ENCODE results near the gene CFAP92. TPM values are rescaled to one million over a fixed set of nuclear protein-coding genes. Genes with fewer than 3 reads are reported as not detected.

Gene CFAP92
- total and polyA plus RNA-seq, 2 donors (not counting 3 experiments of a cell fraction or from before 2014, with no cell fraction given), result 0.04 to 0.62 TPM

DNA sequence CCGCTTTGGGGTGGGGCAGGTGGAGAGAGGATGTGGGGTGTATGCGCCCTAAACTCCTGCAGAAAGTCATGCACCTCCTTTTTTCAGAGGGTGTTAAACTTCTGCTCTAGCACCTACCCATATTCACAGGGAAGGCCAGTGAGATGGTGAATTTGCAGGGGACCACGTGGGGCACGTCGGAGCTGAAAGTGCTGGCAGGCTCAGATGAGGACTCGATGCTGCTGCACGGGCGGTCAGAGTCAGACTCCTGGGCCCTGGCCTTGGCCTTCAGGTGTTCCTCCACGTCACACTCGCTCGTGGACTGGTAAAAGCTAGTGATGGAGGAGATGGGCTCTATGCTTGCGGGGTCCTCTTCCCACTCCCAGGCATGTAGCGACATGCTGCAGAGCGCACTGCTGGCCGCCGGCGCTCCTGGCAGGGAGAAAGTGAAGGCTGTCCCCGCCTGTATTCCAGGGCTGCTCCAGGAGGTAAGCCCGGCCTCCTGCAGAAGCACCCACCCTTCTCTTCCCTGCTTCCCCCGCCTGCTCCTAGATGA lies 883 bp downstream of the CFAP92 start:
- Histone ChIP-seq H3K9ac (replicated peaks; ENCODE audit: extremely low read depth, insufficient read depth, low read length) (no peak overlapping the region), H3K27ac (ENCODE audit: insufficient read depth, low read depth, low read length) (no peak overlapping the region), H3K27me3 (ENCODE audit: control insufficient read depth in 2 of 2, insufficient read depth in 2 of 2, low read length in 2 of 2) (peaks cover 0 to 8% of the 10 kb centered on the region in 2 experiments), H3K9me3 (replicated peaks; ENCODE audit: control insufficient read depth, insufficient read depth, low read length) (no peaks in the 10 kb centered on the region), H3K4me2 (ENCODE audit: insufficient read depth, low read length) (no peak overlapping the region), H3K4me3 (replicated peaks in 1 of 3; ENCODE audit: insufficient read depth in 1 of 3, low read depth in 1 of 3, low read length in 3 of 3) (no peak overlapping the region), H3K9me1 (replicated peaks; ENCODE audit: control insufficient read depth, extremely low read depth, insufficient read depth, low read length) (no peaks in the 10 kb centered on the region), H4K20me1 (replicated peaks; ENCODE audit: control insufficient read depth, extremely low read depth, insufficient read depth, low read length) (no peaks in the 10 kb centered on the region), H3K79me2 (ENCODE audit: control insufficient read depth, insufficient read depth, low read length) (no peaks in the 10 kb centered on the region), H2AFZ (ENCODE audit: low read depth, low read length) (no peak overlapping the region), H3K36me3 (ENCODE audit: control insufficient read depth in 2 of 2, extremely low read depth in 1 of 2, insufficient read depth in 2 of 2, low read length in 2 of 2) (no peaks in the 10 kb centered on the region), H3K4me1 (ENCODE audit: control insufficient read depth, extremely low read depth, insufficient read depth, low read length) (peaks cover 6% of the 10 kb centered on the region)
- no TSS peak for BruUV-seq (replicated peaks)
- POLR2A ChIA-PET, result no interaction called here
- dilution Hi-C loops (cut with MboI; ENCODE audit: extremely low pct_ligation_motif_present, low sequenced_read_pairs) (no loop called here), intact Hi-C loops (cut with micrococcal nuclease) (no loop called here)
- no peak for FAIRE-seq
- CTCF ChIA-PET, result interaction anchor here (1.2 to 4.8 kb wide), 3 partner anchors 23 to 29 kb away, joined by 3 to 36 read pairs (median 3); no protein-coding TSS in a partner anchor
- TF ChIP-seq MYC (IDR thresholded peaks at IDR 0.05; ENCODE audit: low read depth, low read length) (no peak), GATA2 (IDR thresholded peaks at IDR 0.05; ENCODE audit: insufficient read depth, insufficient read length, low read depth, low read length) (no peak), POLR2A (IDR thresholded peaks at IDR 0.05; ENCODE audit: low read depth, low read length) (no peak), EZH2 (IDR thresholded peaks at IDR 0.05; ENCODE audit: borderline replicate concordance, low read depth, low read length, severe bottlenecking) (no peak), POLR2AphosphoS5 (IDR thresholded peaks at IDR 0.05; ENCODE audit: insufficient read depth, low read depth, low read length) (no peak), JUN (IDR thresholded peaks at IDR 0.05; ENCODE audit: borderline replicate concordance, insufficient read depth, insufficient read length, low read depth) (no peak), FOS (IDR thresholded peaks at IDR 0.05; ENCODE audit: borderline replicate concordance, insufficient read depth, low read length) (no peak)
- TF ChIP-seq, protein P1, sequence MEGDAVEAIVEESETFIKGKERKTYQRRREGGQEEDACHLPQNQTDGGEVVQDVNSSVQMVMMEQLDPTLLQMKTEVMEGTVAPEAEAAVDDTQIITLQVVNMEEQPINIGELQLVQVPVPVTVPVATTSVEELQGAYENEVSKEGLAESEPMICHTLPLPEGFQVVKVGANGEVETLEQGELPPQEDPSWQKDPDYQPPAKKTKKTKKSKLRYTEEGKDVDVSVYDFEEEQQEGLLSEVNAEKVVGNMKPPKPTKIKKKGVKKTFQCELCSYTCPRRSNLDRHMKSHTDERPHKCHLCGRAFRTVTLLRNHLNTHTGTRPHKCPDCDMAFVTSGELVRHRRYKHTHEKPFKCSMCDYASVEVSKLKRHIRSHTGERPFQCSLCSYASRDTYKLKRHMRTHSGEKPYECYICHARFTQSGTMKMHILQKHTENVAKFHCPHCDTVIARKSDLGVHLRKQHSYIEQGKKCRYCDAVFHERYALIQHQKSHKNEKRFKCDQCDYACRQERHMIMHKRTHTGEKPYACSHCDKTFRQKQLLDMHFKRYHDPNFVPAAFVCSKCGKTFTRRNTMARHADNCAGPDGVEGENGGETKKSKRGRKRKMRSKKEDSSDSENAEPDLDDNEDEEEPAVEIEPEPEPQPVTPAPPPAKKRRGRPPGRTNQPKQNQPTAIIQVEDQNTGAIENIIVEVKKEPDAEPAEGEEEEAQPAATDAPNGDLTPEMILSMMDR (IDR thresholded peaks at IDR 0.05; ENCODE audit: extremely low read depth in 1 of 2, insufficient read depth in 1 of 2, low read depth in 1 of 2, low read length in 2 of 2), result no peak
- TF ChIP-seq, protein P2, sequence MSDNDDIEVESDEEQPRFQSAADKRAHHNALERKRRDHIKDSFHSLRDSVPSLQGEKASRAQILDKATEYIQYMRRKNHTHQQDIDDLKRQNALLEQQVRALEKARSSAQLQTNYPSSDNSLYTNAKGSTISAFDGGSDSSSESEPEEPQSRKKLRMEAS (IDR thresholded peaks at IDR 0.05; ENCODE audit: insufficient read depth, insufficient read length), result no peak
- DNase-seq (ENCODE audit: low read depth, low spot score), result no peak
